NT2/D1 (cell line): ENCODE results near the gene MLC1.
"Not testable (repeated sequence)": the region's sequence is repeated elsewhere in the genome, so short reads cannot be mapped to it uniquely, and the experiment has no call there.

Experiments used
- DNase-seq: peaks from one replicate; pipeline ENCODE4 v3.0.0-alpha.2; 2011; ENCODE audit warnings: low read depth, low spot score
- H3K27me3 ChIP-seq: 2 replicates; pipeline ENCODE4 v1.6.0; 2011; ENCODE audit warnings: mild to moderate bottlenecking; ENCODE audit not compliant: insufficient read length, insufficient read depth
- H3K36me3 ChIP-seq: 2 replicates; pipeline ENCODE4 v1.6.1; 2011; ENCODE audit warnings: mild to moderate bottlenecking, low read length, mixed read lengths; ENCODE audit not compliant: insufficient read depth, insufficient read length
- H3K4me1 ChIP-seq: 2 replicates; pipeline ENCODE4 v1.5.1; 2011; ENCODE audit not compliant: insufficient read depth, insufficient read length
- H3K4me3 ChIP-seq: 2 replicates; pipeline ENCODE4 v1.5.1; 2011; ENCODE audit warnings: low read depth; ENCODE audit not compliant: insufficient read length
- H3K9ac ChIP-seq: 2 replicates; pipeline ENCODE4 v1.6.0; 2011; ENCODE audit warnings: low read depth; ENCODE audit not compliant: insufficient read length
- H3K9me3 ChIP-seq: 2 replicates; pipeline ENCODE4 v1.5.1; 2011; ENCODE audit warnings: mild to moderate bottlenecking, low read length; ENCODE audit not compliant: insufficient read depth
- SUZ12 ChIP-seq: IDR thresholded peaks from 2 replicates; pipeline ENCODE4 v1.6.1; 2011; ENCODE audit not compliant: insufficient read length, insufficient read depth; ENCODE audit errors: extremely low read depth
- YY1 ChIP-seq: IDR thresholded peaks from 2 replicates; pipeline ENCODE4 v1.6.1; 2011; ENCODE audit not compliant: insufficient read length, insufficient read depth
- ZNF274 ChIP-seq: IDR thresholded peaks from 2 replicates; pipeline ENCODE4 v1.6.1; 2011; ENCODE audit warnings: mild to moderate bottlenecking, low read depth, low read length

The MLC1 gene

DNA sequence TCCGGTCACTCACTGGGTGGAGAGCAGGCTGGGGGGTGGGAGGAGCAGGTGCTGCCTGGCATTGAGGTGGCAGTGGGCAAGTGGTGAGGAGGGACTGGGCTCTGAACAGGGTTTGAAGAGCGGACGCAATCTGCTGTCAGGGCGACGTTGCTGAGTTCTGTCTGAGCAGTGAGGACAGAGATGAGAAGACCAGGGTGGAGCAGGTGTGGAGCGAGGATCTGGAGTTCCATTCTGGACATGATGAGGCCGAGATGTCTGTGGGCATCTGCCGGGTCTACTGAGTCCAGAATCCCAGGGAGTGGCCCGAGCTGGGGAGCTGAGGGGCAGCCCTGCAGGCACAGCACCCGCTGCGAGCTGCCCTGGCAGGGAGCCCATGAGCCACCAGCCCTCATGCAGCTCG, 2.4 kb upstream of the MLC1 start:
- no peak overlapping the region for H3K4me3 ChIP-seq
- H3K36me3 ChIP-seq, result no peaks in the 10 kb centered on the region
- DNase-seq, result no peak
- no peak overlapping the region for H3K9ac ChIP-seq
- H3K4me1 ChIP-seq, result peaks cover 12% of the 10 kb centered on the region
- H3K27me3 ChIP-seq, result no peaks in the 10 kb centered on the region
- no peak for TF ChIP-seq ZNF274
- no peak for TF ChIP-seq YY1
- TF ChIP-seq SUZ12, result no peak
- 0 out of 2 replicates have a peak, but pooled peaks cover 5% of the 10 kb centered on the region for H3K9me3 ChIP-seq

DNA sequence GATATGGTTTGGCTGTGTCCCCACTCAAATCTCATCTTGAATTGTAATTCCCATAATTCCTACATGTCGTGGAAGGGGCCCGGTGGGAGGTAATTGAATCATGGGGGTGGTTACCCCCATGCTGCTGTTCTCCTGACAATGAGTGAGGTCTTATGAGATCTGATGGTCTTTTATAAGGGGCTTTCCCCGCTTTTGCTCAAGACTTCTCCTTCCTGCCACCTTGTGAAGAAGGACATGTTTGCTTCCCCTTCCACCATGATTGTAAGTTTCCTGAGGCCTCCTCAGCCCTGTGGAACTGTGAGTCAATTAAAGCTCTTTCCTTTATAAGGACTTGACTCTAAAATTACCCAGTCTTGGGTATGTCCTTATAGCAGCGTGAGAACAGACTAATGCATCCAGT, 1.7 kb upstream of the MLC1 start:
- not testable (repeated sequence) for H3K4me3 ChIP-seq, H3K9me3 ChIP-seq, DNase-seq

DNA sequence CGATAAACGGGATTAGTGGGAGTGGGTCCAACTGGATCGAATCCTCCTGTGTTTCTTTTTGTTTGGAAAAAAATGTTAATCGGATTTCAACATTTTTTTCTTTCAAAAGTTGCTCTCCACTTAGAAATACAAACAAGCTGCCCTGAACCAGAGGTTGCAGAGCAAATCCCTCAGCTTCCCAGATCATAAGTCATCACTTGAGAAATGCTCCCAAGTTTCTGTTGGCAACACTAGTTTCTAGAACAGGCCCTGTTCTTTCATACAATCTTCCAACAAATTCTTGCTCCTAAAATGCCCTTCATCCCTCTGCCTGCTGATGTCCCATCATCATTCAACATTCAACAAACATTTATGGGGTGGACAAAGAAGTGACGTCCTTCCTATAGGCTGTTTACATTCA, 1.3 kb upstream of the MLC1 start:
- Histone ChIP-seq H3K27me3 (no peaks in the 10 kb centered on the region), H3K9ac (no peak overlapping the region), H3K4me3 (no peak overlapping the region), H3K36me3 (no peaks in the 10 kb centered on the region), H3K4me1 (peaks cover 12% of the 10 kb centered on the region), H3K9me3 (0 out of 2 replicates have a peak, but pooled peaks cover 5% of the 10 kb centered on the region)
- no peak for TF ChIP-seq SUZ12
- TF ChIP-seq YY1, result no peak
- no peak for TF ChIP-seq ZNF274
- no peak for DNase-seq

More for the DNA sequence above, 1.7 kb upstream of the MLC1 start:
- H3K4me1 ChIP-seq, result peaks cover 12% of the 10 kb centered on the region
- not testable (repeated sequence) for H3K9ac ChIP-seq, H3K27me3 ChIP-seq, H3K36me3 ChIP-seq

DNA sequence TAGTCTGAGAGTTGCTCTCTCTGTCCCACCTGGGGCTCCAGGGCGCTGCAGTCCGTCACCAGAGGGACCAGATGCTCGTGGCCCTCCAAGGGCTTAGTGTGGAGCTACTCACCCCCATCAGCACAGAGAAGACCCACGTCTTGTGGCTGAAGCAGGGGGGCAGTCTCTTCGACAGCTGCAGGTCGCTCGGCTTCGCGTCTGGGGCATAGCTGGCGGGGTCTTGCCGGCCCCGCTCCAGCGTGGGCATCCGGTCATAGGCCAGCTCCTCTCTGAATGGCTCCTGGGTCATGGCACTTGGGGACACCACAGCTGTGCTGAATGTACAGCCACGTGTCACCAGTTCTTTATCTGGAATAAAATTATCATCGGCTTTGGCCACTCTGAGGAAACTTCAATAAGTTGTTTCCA, 608 bp downstream of the MLC1 start:
- H3K27me3 ChIP-seq, result no peaks in the 10 kb centered on the region
- no peak overlapping the region for H3K4me3 ChIP-seq
- no peak for DNase-seq
- H3K9ac ChIP-seq, result no peak overlapping the region
- H3K4me1 ChIP-seq, result peaks cover 18% of the 10 kb centered on the region
- H3K9me3 ChIP-seq, result 0 out of 2 replicates have a peak, but pooled peaks cover 5% of the 10 kb centered on the region
- TF ChIP-seq SUZ12 (no peak), ZNF274 (no peak), YY1 (no peak)
- no peaks in the 10 kb centered on the region for H3K36me3 ChIP-seq

DNA sequence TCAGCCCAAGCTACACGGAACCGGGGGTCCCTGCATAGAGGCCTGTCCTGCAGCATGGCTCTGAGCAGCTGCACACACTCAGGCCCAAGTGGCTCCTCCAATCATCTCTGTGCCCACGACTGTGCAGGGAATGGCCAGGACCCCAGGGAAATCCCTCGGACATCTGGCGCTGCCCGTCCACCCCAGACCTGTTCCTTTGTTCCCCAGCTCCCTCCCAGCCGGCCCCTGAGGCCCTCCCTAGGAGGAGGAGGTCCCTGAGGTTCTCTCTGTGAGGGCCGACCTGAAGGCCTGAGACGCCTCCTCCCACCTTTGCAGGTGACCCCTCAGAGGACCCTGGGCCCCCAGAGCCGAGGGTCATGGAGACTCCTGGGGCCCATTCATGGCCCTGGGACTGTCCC, 1.1 kb downstream of the MLC1 start:
- H3K9me3 ChIP-seq, result 0 out of 2 replicates have a peak, but pooled peaks cover 5% of the 10 kb centered on the region
- peaks cover 18% of the 10 kb centered on the region for H3K4me1 ChIP-seq
- H3K27me3 ChIP-seq, result no peaks in the 10 kb centered on the region
- no peak overlapping the region for H3K4me3 ChIP-seq
- DNase-seq, result no peak
- no peaks in the 10 kb centered on the region for H3K36me3 ChIP-seq
- TF ChIP-seq ZNF274 (no peak), YY1 (no peak), SUZ12 (no peak)
- peak overlapping the region; percentile 21 for H3K9ac ChIP-seq

DNA sequence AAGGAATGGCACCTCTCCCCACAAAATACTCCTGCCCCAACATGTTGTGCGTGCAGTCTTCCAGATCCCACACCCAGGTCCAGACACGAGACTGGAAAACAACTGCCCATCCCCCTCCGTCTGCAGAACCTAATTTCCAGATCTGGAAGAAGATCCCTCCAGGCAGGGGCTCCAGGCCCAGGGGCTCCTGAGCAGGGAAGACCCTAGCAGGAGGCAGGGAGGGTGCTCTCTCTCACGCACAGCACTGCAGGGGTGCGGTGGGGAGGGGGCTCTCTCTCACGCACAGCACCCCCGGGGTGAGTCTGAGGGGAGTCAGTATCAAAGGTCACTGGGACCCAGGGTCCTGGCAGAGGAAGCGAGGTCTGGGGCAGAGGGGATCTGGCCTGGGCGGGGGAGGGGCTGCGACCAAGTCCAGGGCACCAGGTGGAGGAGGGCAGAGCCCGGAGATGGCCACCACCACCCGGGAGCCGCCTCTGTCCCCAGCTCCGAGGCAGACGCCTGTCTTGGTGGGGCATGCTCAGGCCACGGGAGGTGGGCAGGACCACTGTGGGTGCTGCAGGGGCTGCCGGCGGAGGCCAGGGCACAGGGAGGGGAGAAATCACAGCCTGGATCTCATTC, 1.7 kb downstream of the MLC1 start:
- peak overlapping the region; percentile 21 for H3K9ac ChIP-seq
- no peak for TF ChIP-seq ZNF274
- no peak for TF ChIP-seq YY1
- TF ChIP-seq SUZ12, result no peak
- no peaks in the 10 kb centered on the region for H3K27me3 ChIP-seq
- DNase-seq, result no peak
- H3K36me3 ChIP-seq, result no peaks in the 10 kb centered on the region
- H3K4me3 ChIP-seq, result no peak overlapping the region
- peaks cover 18% of the 10 kb centered on the region for H3K4me1 ChIP-seq
- H3K9me3 ChIP-seq, result 0 out of 2 replicates have a peak, but pooled peaks cover 5% of the 10 kb centered on the region

DNA sequence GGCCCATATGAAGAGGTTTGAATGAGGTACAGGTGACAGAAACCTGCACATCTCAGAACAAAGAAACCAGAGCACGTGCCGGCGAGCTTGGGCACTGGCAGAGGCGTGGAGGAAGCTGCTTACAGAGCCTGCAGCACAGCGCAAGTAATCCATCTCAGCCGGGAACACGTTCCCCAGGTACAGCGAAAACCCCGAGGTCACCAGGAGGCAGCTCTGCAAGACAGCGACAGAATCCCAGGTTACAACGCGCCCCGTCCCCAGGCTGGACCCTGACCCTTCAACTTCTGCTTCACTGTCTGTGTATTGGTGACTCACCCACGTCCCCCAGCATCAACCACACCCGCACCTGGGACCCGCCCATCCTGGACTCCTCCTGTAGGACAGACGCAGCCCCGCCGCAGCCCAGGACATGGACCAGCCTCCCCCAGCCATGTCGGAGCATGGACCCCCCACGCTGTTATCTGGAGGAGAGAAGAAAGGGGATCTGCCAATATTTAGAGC, 2.2 kb downstream of the MLC1 start:
- Histone ChIP-seq H3K9me3 (0 out of 2 replicates have a peak, but pooled peaks cover 5% of the 10 kb centered on the region), H3K27me3 (no peaks in the 10 kb centered on the region), H3K4me1 (peaks cover 18% of the 10 kb centered on the region), H3K9ac (no peak overlapping the region), H3K36me3 (no peaks in the 10 kb centered on the region), H3K4me3 (no peak overlapping the region)
- no peak for DNase-seq
- TF ChIP-seq ZNF274, result no peak

DNA sequence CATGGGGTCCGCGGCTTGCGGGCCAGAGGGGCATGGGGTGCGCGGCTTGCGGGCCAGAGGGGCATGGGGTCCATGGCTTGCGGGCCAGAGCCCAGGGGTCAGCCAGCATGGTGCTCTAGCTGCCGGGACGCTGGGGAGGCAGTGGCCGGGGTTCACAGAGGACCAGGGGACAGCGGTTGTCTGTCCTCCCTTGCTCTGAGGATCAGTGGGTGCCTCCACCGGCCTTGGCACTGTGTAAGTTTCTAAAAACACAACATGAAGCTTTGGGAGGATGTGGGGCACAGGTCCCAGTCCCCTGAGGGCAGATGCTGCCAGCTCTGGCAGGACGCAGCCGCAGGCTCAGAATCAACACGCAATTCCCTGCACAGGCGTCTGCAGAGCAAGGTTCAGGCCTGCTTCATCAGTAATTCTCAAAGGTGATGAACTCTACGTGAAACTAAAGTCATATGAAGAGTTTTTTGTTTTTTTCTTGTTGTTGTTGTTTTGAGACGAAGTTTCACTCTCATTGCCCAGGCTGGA, 3.0 kb downstream of the MLC1 start:
- Histone ChIP-seq H3K36me3 (no peaks in the 10 kb centered on the region), H3K4me3 (no peak overlapping the region), H3K4me1 (peaks cover 18% of the 10 kb centered on the region), H3K9ac (no peak overlapping the region), H3K9me3 (no peaks in the 10 kb centered on the region), H3K27me3 (no peaks in the 10 kb centered on the region)
- no peak for DNase-seq
- TF ChIP-seq SUZ12 (no peak), ZNF274 (no peak), YY1 (no peak)
